Smooth muscle cell (in vitro differentiated cells): ENCODE data around the gene ERH. TPM values are rescaled to one million over a fixed set of nuclear protein-coding genes. Genes with fewer than 3 reads are reported as not detected.

ENCODE experiments used
- DNase-seq: peaks from one replicate; lab custom pipeline; 2025; ENCODE audit not compliant: unreplicated experiment; lab: John Stamatoyannopoulos, UW
- H2AFZ ChIP-seq: fragments of 200-600 bp; sonication (generic); 2 replicates; pipeline ENCODE4 v1.6.0; 2016; ENCODE audit warnings: antibody characterized with exemption, low read depth, mild to moderate bottlenecking
- H3F3A ChIP-seq: fragments of 200-600 bp; sonication (generic); 2 replicates; pipeline ENCODE4 v1.6.0; 2017; ENCODE audit warnings: antibody characterized with exemption, low read depth
- H3K27ac ChIP-seq: fragments of 200-600 bp; sonication (generic); 2 replicates; pipeline ENCODE4 v1.5.1; 2016; ENCODE audit warnings: low read depth, mild to moderate bottlenecking
- H3K27me3 ChIP-seq: fragments of 200-600 bp; sonication (generic); 2 replicates; pipeline ENCODE4 v1.6.1; 2016; ENCODE audit warnings: low read depth, mild to moderate bottlenecking
- H3K36me3 ChIP-seq: fragments of 200-600 bp; sonication (generic); 2 replicates; pipeline ENCODE4 v1.5.1; 2016; ENCODE audit warnings: low read depth
- H3K4me1 ChIP-seq: fragments of 200-600 bp; sonication (generic); 2 replicates; pipeline ENCODE4 v1.5.1; 2016; ENCODE audit warnings: low read depth
- H3K4me2 ChIP-seq: fragments of 200-600 bp; sonication (generic); 2 replicates; pipeline ENCODE4 v1.6.0; 2016; ENCODE audit warnings: mild to moderate bottlenecking
- H3K4me3 ChIP-seq: fragments of 200-600 bp; sonication (generic); 2 replicates; pipeline ENCODE4 v1.5.1; 2016; ENCODE audit warnings: mild to moderate bottlenecking
- H3K79me2 ChIP-seq: fragments of 200-600 bp; sonication (generic); 2 replicates; pipeline ENCODE4 v1.6.0; 2016; ENCODE audit warnings: low read depth, mild to moderate bottlenecking
- H3K9ac ChIP-seq: fragments of 200-600 bp; sonication (generic); 2 replicates; pipeline ENCODE4 v1.6.0; 2016; ENCODE audit warnings: low read depth
- H3K9me3 ChIP-seq: fragments of 200-600 bp; sonication (generic); replicated peaks from 2 replicates; pipeline ENCODE4 v1.5.1; 2016; ENCODE audit warnings: low read depth
- H4K20me1 ChIP-seq: fragments of 200-600 bp; sonication (generic); 2 replicates; pipeline ENCODE4 v1.6.0; 2016; ENCODE audit warnings: low read depth
- CTCF ChIP-seq: fragments of 200-600 bp; sonication (generic); IDR thresholded peaks from 2 replicates; pipeline ENCODE4 v1.5.1; 2017; ENCODE audit warnings: borderline replicate concordance, mild to moderate bottlenecking, antibody characterized with exemption; ENCODE audit not compliant: insufficient read depth, poor library complexity, severe bottlenecking
- WGBS: methylation state at CpG from one replicate; pipeline ENCODE4 v1.1.7; 2016; ENCODE audit warnings: low lambda C conversion rate; 5-methylcytosine and 5-hydroxymethylcytosine counted together
- polyA plus RNA-seq: library from polyadenylated mRNA; unstranded; fragments of >200 nt; fragmentation: Nextera tagmentation; extraction: Ambion mirVana; gene quantifications from 2 replicates; pipeline ENCODE4 v1.2.1, GENCODE V29; 2016
- total RNA-seq: library from RNA; depleted of rRNA; stranded (reverse); fragments of >200 nt; gene quantifications from 2 replicates; pipeline ENCODE4 v1.2.3, GENCODE V29; 2014

Gene ERH
- total and polyA plus RNA-seq, 2 experiments from 2014 or later = 118 to 208 TPM

GRCh38 chr14:69349091-69349777, 48.9 kb downstream of the ERH start:
- no peaks in the 10 kb centered on the region for H3K4me1 ChIP-seq
- no peaks in the 10 kb centered on the region for H3K36me3 ChIP-seq
- TF ChIP-seq CTCF = no peak
- H3K9ac ChIP-seq = no peak overlapping the region
- no peaks in the 10 kb centered on the region for H3K9me3 ChIP-seq
- no peaks in the 10 kb centered on the region for H3F3A ChIP-seq
- H3K4me3 ChIP-seq = no peak overlapping the region
- no peak for DNase-seq
- H2AFZ ChIP-seq = no peak overlapping the region
- no peak overlapping the region for H3K27ac ChIP-seq
- no peaks in the 10 kb centered on the region for H3K79me2 ChIP-seq
- no peaks in the 10 kb centered on the region for H4K20me1 ChIP-seq
- no peak overlapping the region for H3K4me2 ChIP-seq
- 84% methylated on average over 11 of the region's 11 CpGs for WGBS
- H3K27me3 ChIP-seq = peaks cover 11% of the 10 kb centered on the region

GRCh38 chr14:69346710-69347109, 51.4 kb downstream of the ERH start:
- Histone ChIP-seq H3K27me3 (peaks cover 7% of the 10 kb centered on the region), H3K9ac (no peak overlapping the region), H3K27ac (no peak overlapping the region), H2AFZ (no peak overlapping the region), H3K4me1 (no peaks in the 10 kb centered on the region), H3F3A (no peaks in the 10 kb centered on the region), H3K36me3 (no peaks in the 10 kb centered on the region), H3K79me2 (no peaks in the 10 kb centered on the region), H3K4me3 (no peak overlapping the region), H3K4me2 (no peak overlapping the region), H4K20me1 (no peaks in the 10 kb centered on the region), H3K9me3 (no peaks in the 10 kb centered on the region)
- TF ChIP-seq CTCF = peak; percentile 60
- DNase-seq = no peak
- 20% methylated on average over 9 of the region's 9 CpGs for WGBS

GRCh38 chr14:69345402-69345801, 52.7 kb downstream of the ERH start:
- Histone ChIP-seq H3K9me3 (no peaks in the 10 kb centered on the region), H2AFZ (no peak overlapping the region), H3K79me2 (no peaks in the 10 kb centered on the region), H3K4me2 (no peak overlapping the region), H3K27ac (no peak overlapping the region), H3K4me1 (no peaks in the 10 kb centered on the region), H3K27me3 (peaks cover 7% of the 10 kb centered on the region), H4K20me1 (no peaks in the 10 kb centered on the region), H3K36me3 (no peaks in the 10 kb centered on the region), H3K9ac (no peak overlapping the region), H3K4me3 (no peak overlapping the region), H3F3A (no peaks in the 10 kb centered on the region)
- TF ChIP-seq CTCF = no peak
- WGBS = 45% methylated on average over 4 of the region's 4 CpGs
- no peak for DNase-seq

- no peaks in the 10 kb centered on the region for H3K36me3 ChIP-seq
- H3K79me2 ChIP-seq = no peaks in the 10 kb centered on the region
- no peak overlapping the region for H3K4me3 ChIP-seq
- no peak for DNase-seq
- TF ChIP-seq CTCF = no peak
- H3K27me3 ChIP-seq = peaks cover 7% of the 10 kb centered on the region
- no peaks in the 10 kb centered on the region for H3F3A ChIP-seq
- H2AFZ ChIP-seq = no peak overlapping the region
- no peaks in the 10 kb centered on the region for H3K4me1 ChIP-seq
- no peak overlapping the region for H3K4me2 ChIP-seq
- H3K27ac ChIP-seq = no peak overlapping the region
- WGBS = 84% methylated on average over 3 of the region's 3 CpGs
- H3K9ac ChIP-seq = no peak overlapping the region
- H4K20me1 ChIP-seq = no peaks in the 10 kb centered on the region
- no peaks in the 10 kb centered on the region for H3K9me3 ChIP-seq
These were observed 53.9 kb downstream of the ERH start for GRCh38 chr14:69344171-69344570.
